Measurements from ENCODE around the gene GMIP. TPM values are rescaled to one million over a fixed set of nuclear protein-coding genes. Genes with fewer than 3 reads are reported as not detected.

The GMIP gene
- total RNA-seq, 1 donor from 2014 or later, result 12.0 TPM

DNA sequence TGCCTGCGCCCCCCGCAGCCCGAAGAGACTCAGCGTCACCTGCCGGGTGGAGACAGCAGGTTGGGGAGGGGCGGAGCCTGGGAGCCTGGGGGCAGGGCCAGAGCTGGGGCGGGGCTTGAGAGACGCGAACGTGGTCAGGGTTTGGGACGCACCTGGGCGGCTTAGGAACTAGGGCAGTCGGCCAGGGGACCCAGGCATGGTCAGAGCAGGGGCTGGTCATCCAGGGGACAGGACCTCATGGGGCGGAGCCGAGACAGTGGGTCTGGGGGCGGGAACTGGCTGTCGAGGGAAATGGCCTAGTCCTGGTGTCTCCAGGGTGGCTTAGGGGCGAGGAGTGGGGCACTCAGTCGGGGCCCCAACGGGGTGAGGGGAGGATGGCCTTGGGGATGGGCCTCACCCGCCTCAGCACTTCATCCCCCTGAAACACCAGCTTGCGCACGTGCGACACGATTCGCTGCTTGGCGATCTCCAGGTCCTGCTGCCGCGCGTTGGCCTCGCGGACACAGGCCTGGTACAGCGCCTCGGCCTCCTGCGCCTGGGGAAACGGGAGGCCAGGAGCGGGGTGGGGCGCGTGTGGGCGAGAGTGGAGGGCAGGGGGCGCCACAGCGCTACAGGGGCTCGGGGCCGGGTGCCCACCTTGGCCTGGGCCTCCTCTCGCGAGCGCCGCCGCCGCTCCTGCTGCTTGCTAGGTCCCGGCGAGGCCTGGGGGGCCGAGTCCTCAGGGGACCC lies 5.8 kb downstream of the GMIP start:
- Mint-ChIP-seq H3K27ac (ENCODE audit: unreplicated experiment) (no peak overlapping the region), H3K4me1 (ENCODE audit: unreplicated experiment) (peaks cover 8% of the 10 kb centered on the region), H3K4me3 (ENCODE audit: unreplicated experiment) (no peak overlapping the region), H3K36me3 (ENCODE audit: unreplicated experiment) (peaks cover 18% of the 10 kb centered on the region), H3K9me3 (ENCODE audit: unreplicated experiment) (no peaks in the 10 kb centered on the region), H3K27me3 (ENCODE audit: unreplicated experiment) (no peaks in the 10 kb centered on the region)
- DNase-seq (ENCODE audit: extremely low spot score, unreplicated experiment), result no peak
- no peak for TF ChIP-seq CTCF (IDR thresholded peaks at IDR 0.05)

DNA sequence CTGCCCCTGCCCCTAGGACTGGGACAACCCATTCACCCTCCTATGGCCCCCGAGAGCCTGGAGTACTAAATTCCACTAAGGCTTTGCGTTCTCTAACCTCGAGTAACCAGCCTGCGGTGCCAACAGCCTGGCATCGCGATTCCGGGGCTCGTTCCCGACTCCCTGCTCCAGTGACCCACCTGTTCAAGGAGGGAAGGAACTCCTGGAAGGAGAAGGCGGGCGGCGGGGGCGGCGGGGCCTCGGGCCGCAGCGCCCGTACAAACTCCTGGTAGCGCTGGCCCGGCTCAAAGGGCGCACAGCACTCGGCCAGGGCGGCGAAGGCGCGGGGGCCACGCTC lies 6.3 kb downstream of the GMIP start:
- no peaks in the 10 kb centered on the region for H3K27me3 Mint-ChIP-seq (ENCODE audit: unreplicated experiment)
- no peak overlapping the region for H3K4me3 Mint-ChIP-seq (ENCODE audit: unreplicated experiment)
- H3K27ac Mint-ChIP-seq (ENCODE audit: unreplicated experiment), result no peak overlapping the region
- peaks cover 18% of the 10 kb centered on the region for H3K36me3 Mint-ChIP-seq (ENCODE audit: unreplicated experiment)
- no peak for TF ChIP-seq CTCF (IDR thresholded peaks at IDR 0.05)
- DNase-seq (ENCODE audit: extremely low spot score, unreplicated experiment), result no peak
- H3K9me3 Mint-ChIP-seq (ENCODE audit: unreplicated experiment), result no peaks in the 10 kb centered on the region
- peaks cover 3% of the 10 kb centered on the region for H3K4me1 Mint-ChIP-seq (ENCODE audit: unreplicated experiment)

DNA sequence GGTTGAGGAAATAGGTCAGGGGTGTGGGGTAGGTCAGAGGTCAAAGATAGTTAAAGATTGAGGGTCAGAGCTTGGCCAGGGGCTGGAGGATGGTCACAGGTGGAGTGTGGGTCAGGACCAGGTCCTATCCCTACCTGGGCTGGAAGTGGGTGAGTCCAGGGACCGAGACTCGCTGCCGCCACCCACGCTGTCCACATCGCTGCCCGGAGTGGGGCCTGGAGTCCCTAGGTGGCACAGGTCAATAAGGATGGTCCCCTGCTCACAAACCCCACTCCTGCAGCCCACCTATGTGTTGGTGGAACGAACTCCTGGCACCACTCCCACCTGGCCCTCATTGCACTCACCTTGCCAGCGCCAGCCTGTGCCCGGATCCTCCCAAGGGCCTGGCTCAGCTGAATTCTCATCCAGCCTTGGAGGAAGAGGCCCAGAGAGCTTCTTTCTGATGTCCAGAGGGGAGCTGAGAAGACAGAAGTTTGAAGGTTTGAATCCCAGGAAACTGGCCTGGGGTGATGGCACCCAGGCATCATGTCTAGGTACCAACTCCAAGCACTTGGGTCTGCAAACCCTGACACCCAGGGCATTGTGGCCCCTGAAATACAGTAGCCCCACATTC lies 6.8 kb downstream of the GMIP start:
- no peak for DNase-seq (ENCODE audit: extremely low spot score, unreplicated experiment)
- no peak for TF ChIP-seq CTCF (IDR thresholded peaks at IDR 0.05)
- no peak overlapping the region for H3K4me3 Mint-ChIP-seq (ENCODE audit: unreplicated experiment)
- H3K27ac Mint-ChIP-seq (ENCODE audit: unreplicated experiment), result no peak overlapping the region
- no peaks in the 10 kb centered on the region for H3K27me3 Mint-ChIP-seq (ENCODE audit: unreplicated experiment)
- H3K9me3 Mint-ChIP-seq (ENCODE audit: unreplicated experiment), result no peaks in the 10 kb centered on the region
- H3K4me1 Mint-ChIP-seq (ENCODE audit: unreplicated experiment), result no peaks in the 10 kb centered on the region
- peaks cover 18% of the 10 kb centered on the region for H3K36me3 Mint-ChIP-seq (ENCODE audit: unreplicated experiment)

GRCh38 chr19:19635313-19635702 lies 8.1 kb downstream of the GMIP start:
- DNase-seq (ENCODE audit: extremely low spot score, unreplicated experiment), result no peak
- no peak overlapping the region for H3K4me3 Mint-ChIP-seq (ENCODE audit: unreplicated experiment)
- no peaks in the 10 kb centered on the region for H3K27me3 Mint-ChIP-seq (ENCODE audit: unreplicated experiment)
- H3K4me1 Mint-ChIP-seq (ENCODE audit: unreplicated experiment), result no peaks in the 10 kb centered on the region
- H3K36me3 Mint-ChIP-seq (ENCODE audit: unreplicated experiment), result peaks cover 18% of the 10 kb centered on the region
- TF ChIP-seq CTCF (IDR thresholded peaks at IDR 0.05), result no peak
- H3K27ac Mint-ChIP-seq (ENCODE audit: unreplicated experiment), result no peak overlapping the region
- H3K9me3 Mint-ChIP-seq (ENCODE audit: unreplicated experiment), result no peaks in the 10 kb centered on the region

DNA sequence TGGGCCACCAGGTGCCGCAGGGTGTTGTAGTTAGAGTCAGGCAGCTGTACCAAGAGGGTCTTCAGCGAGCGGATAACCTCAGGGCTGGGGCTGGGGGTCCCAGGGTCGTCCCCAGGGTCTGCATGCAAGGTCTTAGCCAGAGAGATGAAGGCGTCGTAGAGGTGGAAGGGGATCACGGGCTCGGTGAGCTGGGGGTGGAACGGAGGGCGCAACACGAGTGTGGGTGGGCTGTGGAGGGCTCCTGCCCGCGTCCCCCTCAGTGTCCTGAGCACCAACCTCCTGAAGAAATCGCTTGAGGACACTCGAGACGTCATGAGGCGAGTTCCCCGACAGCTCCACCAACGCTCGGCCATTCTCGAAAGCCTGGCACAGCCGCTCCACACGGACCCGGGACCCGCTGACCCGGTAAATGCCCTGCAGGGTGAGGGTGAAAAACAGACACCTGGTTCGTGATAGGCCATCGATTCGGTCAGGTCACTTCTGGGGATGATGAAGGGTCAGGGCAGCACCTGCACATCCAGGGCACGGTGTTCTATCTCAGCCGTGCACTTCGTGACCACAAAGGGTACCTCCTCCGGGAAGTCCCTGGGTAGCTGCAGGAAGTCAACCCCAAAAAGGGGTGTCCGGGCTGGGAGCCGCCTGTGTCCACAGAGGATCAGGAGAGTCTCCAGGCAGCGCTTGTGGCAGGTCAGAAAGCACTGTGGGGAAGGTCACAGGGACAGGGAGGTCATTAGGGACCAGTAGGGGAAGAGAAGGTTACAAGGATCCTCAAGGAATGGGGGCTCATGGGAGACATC lies 8.7 kb downstream of the GMIP start:
- no peaks in the 10 kb centered on the region for H3K9me3 Mint-ChIP-seq (ENCODE audit: unreplicated experiment)
- no peak overlapping the region for H3K27ac Mint-ChIP-seq (ENCODE audit: unreplicated experiment)
- peaks cover 18% of the 10 kb centered on the region for H3K36me3 Mint-ChIP-seq (ENCODE audit: unreplicated experiment)
- no peaks in the 10 kb centered on the region for H3K4me1 Mint-ChIP-seq (ENCODE audit: unreplicated experiment)
- no peak for DNase-seq (ENCODE audit: extremely low spot score, unreplicated experiment)
- no peak for TF ChIP-seq CTCF (IDR thresholded peaks at IDR 0.05)
- H3K27me3 Mint-ChIP-seq (ENCODE audit: unreplicated experiment), result no peaks in the 10 kb centered on the region
- no peak overlapping the region for H3K4me3 Mint-ChIP-seq (ENCODE audit: unreplicated experiment)

Data from osteocyte (in vitro differentiated cells).